Neuronal stem cell (in vitro differentiated cells): ENCODE data around the gene EEF2.
A peak's percentile ranks its signal among the peaks of the same experiment; 100 is the strongest.

Experiments used
- DNase-seq: peaks from one replicate; pipeline ENCODE4 v3.0.0-alpha.2; 2013; ENCODE audit warnings: low spot score
- H2AFZ ChIP-seq: one replicate; pipeline ENCODE4 v1.6.1; 2013; ENCODE audit warnings: mild to moderate bottlenecking, low read length, inconsistent platforms
- H2AK5ac ChIP-seq: 2 replicates; pipeline ENCODE4 v1.6.1; 2013; ENCODE audit warnings: low read depth, mild to moderate bottlenecking, inconsistent platforms, low read length, moderate library complexity, mixed read lengths
- H2BK120ac ChIP-seq: 2 replicates; pipeline ENCODE4 v1.6.1; 2013; ENCODE audit warnings: low read depth, mild to moderate bottlenecking, inconsistent platforms, low read length, moderate library complexity, mixed read lengths
- H2BK12ac ChIP-seq: one replicate; pipeline ENCODE4 v1.6.1; 2013; ENCODE audit warnings: low read length, inconsistent platforms
- H2BK15ac ChIP-seq: 2 replicates; pipeline ENCODE4 v1.6.1; 2013; ENCODE audit warnings: mild to moderate bottlenecking, low read length, inconsistent platforms, mixed read lengths
- H2BK5ac ChIP-seq: one replicate; pipeline ENCODE4 v1.6.1; 2013; ENCODE audit warnings: inconsistent platforms, mild to moderate bottlenecking, low read length, moderate library complexity
- H3K14ac ChIP-seq: one replicate; pipeline ENCODE4 v1.6.1; 2013; ENCODE audit warnings: low read length, inconsistent platforms
- H3K18ac ChIP-seq: 2 replicates; pipeline ENCODE4 v1.6.1; 2013; ENCODE audit warnings: low read length, inconsistent platforms
- H3K23ac ChIP-seq: 2 replicates; pipeline ENCODE4 v1.6.1; 2013; ENCODE audit warnings: low read depth, mild to moderate bottlenecking, mixed read lengths, low read length, inconsistent platforms; ENCODE audit not compliant: poor library complexity
- H3K27ac ChIP-seq: replicated peaks from 3 replicates; pipeline ENCODE4 v1.5.1; 2013; ENCODE audit warnings: low read length, inconsistent platforms
- H3K27me3 ChIP-seq, 3 experiments: 2 replicates each; pipeline ENCODE4 v1.6.1; 2013; ENCODE audit warnings: low read length in 3 of 3, mild to moderate bottlenecking in 2 of 3, inconsistent platforms in 1 of 3, low read depth in 1 of 3, mixed read lengths in 1 of 3, moderate library complexity in 1 of 3; ENCODE audit not compliant: control insufficient read depth in 3 of 3, insufficient read depth in 3 of 3
- H3K36me3 ChIP-seq, 2 donors: replicated peaks in 1 of 2; 2 replicates each; pipeline ENCODE4 v1.6.1; 2013; ENCODE audit warnings: low read length in 2 of 2; ENCODE audit not compliant: control insufficient read depth in 2 of 2, insufficient read depth in 2 of 2
- H3K4ac ChIP-seq: 2 replicates; pipeline ENCODE4 v1.6.1; 2013; ENCODE audit warnings: inconsistent platforms, mild to moderate bottlenecking, low read length, moderate library complexity
- H3K4me1 ChIP-seq, 2 donors: 1 replicate in 1 of 2; 2 replicates in 1 of 2; pipeline ENCODE4 v1.6.1; 2013; ENCODE audit warnings: low read length in 2 of 2, low read depth in 1 of 2; ENCODE audit not compliant: control insufficient read depth in 2 of 2, insufficient read depth in 1 of 2
- H3K4me2 ChIP-seq: one replicate; pipeline ENCODE4 v1.6.1; 2013; ENCODE audit warnings: mild to moderate bottlenecking, low read length, inconsistent platforms; ENCODE audit not compliant: insufficient read depth, poor library complexity, severe bottlenecking
- H3K4me3 ChIP-seq, 2 donors: 2 replicates each; pipeline ENCODE4 v1.5.1; 2013; ENCODE audit warnings: low read length in 2 of 2, mild to moderate bottlenecking in 2 of 2, inconsistent platforms in 1 of 2, moderate library complexity in 1 of 2
- H3K79me1 ChIP-seq: one replicate; pipeline ENCODE4 v1.6.1; 2013; ENCODE audit warnings: low read depth, mild to moderate bottlenecking, inconsistent platforms, low read length, moderate library complexity
- H3K9ac ChIP-seq: one replicate; pipeline ENCODE4 v1.6.1; 2013; ENCODE audit warnings: mild to moderate bottlenecking, low read depth, low read length, inconsistent platforms; ENCODE audit not compliant: poor library complexity
- H3K9me3 ChIP-seq, 2 donors: replicated peaks in 1 of 2; 2 replicates each; pipeline versions ENCODE3 to v1.6.1; 2013; ENCODE audit warnings: low read length in 2 of 2, mild to moderate bottlenecking in 2 of 2, inconsistent platforms in 1 of 2, low read depth in 1 of 2, mixed read lengths in 1 of 2, moderate library complexity in 1 of 2; ENCODE audit not compliant: control insufficient read depth in 2 of 2, insufficient read depth in 1 of 2
- H4K8ac ChIP-seq: one replicate; pipeline ENCODE4 v1.6.1; 2013; ENCODE audit warnings: low read depth, mild to moderate bottlenecking, inconsistent platforms, low read length, moderate library complexity
- H4K91ac ChIP-seq: one replicate; pipeline ENCODE4 v1.6.1; 2013; ENCODE audit warnings: low read length, low read depth, mild to moderate bottlenecking, inconsistent platforms; ENCODE audit not compliant: poor library complexity
- WGBS, 2 donors: extraction: QIAGEN DNeasy Blood & Tissue Kit; methylation state at CpG; one replicate each; pipeline ENCODE4 v1.1.7; 2013; ENCODE audit warnings: missing lambda C conversion rate in 2 of 2, mixed read lengths in 1 of 2; ENCODE audit not compliant: insufficient read length in 2 of 2, insufficient replicate concordance in 1 of 2; ENCODE audit errors: extremely low coverage in 2 of 2; 5-methylcytosine and 5-hydroxymethylcytosine counted together

The EEF2 gene

GRCh38 chr19:3980353-3981251, 4.7 kb downstream of the EEF2 start:
- no peak for DNase-seq

GRCh38 chr19:3979674-3980352, 5.5 kb downstream of the EEF2 start:
- Histone ChIP-seq H3K14ac (no peak overlapping the region), H4K8ac (peak overlapping the region; percentile 76), H2BK12ac (no peak overlapping the region), H2BK120ac (no peak overlapping the region), H3K27ac (no peak overlapping the region), H3K9ac (peak overlapping the region; percentile 35), H3K23ac (peak overlapping the region; percentile 25), H3K9me3 (no peaks in the 10 kb centered on the region), H2AK5ac (peak overlapping the region; percentile 53), H3K27me3 (no peaks in the 10 kb centered on the region), H3K4me2 (no peak overlapping the region), H2BK5ac (peak overlapping the region; percentile 42), H2BK15ac (no peak overlapping the region), H4K91ac (no peak overlapping the region), H3K79me1 (peaks cover 47% of the 10 kb centered on the region), H3K4me3 (no peak overlapping the region), H3K4ac (no peak overlapping the region), H3K18ac (no peak overlapping the region), H3K4me1 (peaks cover 7 to 10% of the 10 kb centered on the region in 2 donors), H2AFZ (no peak overlapping the region), H3K36me3 (peaks cover 87 to 96% of the 10 kb centered on the region in 2 donors)
- no CpG with 5 or more reads among the region's 25 CpGs for WGBS, 2 donors
- no peak for DNase-seq

More at GRCh38 chr19:3980353-3981251, 4.7 kb downstream of the EEF2 start:
- Histone ChIP-seq H3K4me1 (peaks cover 7 to 11% of the 10 kb centered on the region in 2 donors), H3K4me3 (no peak overlapping the region), H2BK15ac (no peak overlapping the region), H3K9ac (peak overlapping the region; percentile 54), H2AK5ac (no peak overlapping the region), H2BK12ac (no peak overlapping the region), H3K4me2 (no peak overlapping the region), H3K18ac (no peak overlapping the region), H3K27me3 (no peaks in the 10 kb centered on the region), H3K9me3 (no peaks in the 10 kb centered on the region), H2BK5ac (peak overlapping the region; percentile 49), H3K79me1 (peaks cover 47% of the 10 kb centered on the region), H3K14ac (no peak overlapping the region), H3K4ac (no peak overlapping the region), H3K23ac (peak overlapping the region; percentile 10), H4K8ac (peak overlapping the region; percentile 6), H3K36me3 (peaks cover 84 to 90% of the 10 kb centered on the region in 2 donors), H2BK120ac (no peak overlapping the region), H3K27ac (no peak overlapping the region), H4K91ac (no peak overlapping the region), H2AFZ (no peak overlapping the region)
- no CpG with 5 or more reads among the region's 31 CpGs for WGBS, 2 donors

- no peak for DNase-seq
- peaks cover 87 to 91% of the 10 kb centered on the region in 2 donors for H3K36me3 ChIP-seq
- no peak overlapping the region for H3K9ac ChIP-seq
Measured at GRCh38 chr19:3979289-3979673, 6.0 kb downstream of the EEF2 start.

GRCh38 chr19:3978145-3978544, 7.1 kb downstream of the EEF2 start:
- peaks cover 75 to 80% of the 10 kb centered on the region in 2 donors for H3K36me3 ChIP-seq

More at GRCh38 chr19:3979289-3979673, 6.0 kb downstream of the EEF2 start:
- H2BK5ac ChIP-seq = no peak overlapping the region
- H3K4ac ChIP-seq = no peak overlapping the region
- no peak overlapping the region for H3K4me3 ChIP-seq
- no peak overlapping the region for H2BK15ac ChIP-seq
- H3K27me3 ChIP-seq = no peaks in the 10 kb centered on the region
- peak overlapping the region; percentile 13 for H3K18ac ChIP-seq
- no peak overlapping the region for H2AK5ac ChIP-seq
- H4K91ac ChIP-seq = no peak overlapping the region
- no CpG with 5 or more reads among the region's 18 CpGs for WGBS, 2 donors
- no peaks in the 10 kb centered on the region for H3K9me3 ChIP-seq
- H2AFZ ChIP-seq = no peak overlapping the region
- H3K4me1 ChIP-seq = peaks cover 7 to 8% of the 10 kb centered on the region in 2 donors
- H3K4me2 ChIP-seq = no peak overlapping the region
- peaks cover 47% of the 10 kb centered on the region for H3K79me1 ChIP-seq
- H3K14ac ChIP-seq = no peak overlapping the region
- no peak overlapping the region for H2BK120ac ChIP-seq
- no peak overlapping the region for H2BK12ac ChIP-seq
- H4K8ac ChIP-seq = no peak overlapping the region
- peak overlapping the region; percentile 25 for H3K23ac ChIP-seq
- no peak overlapping the region for H3K27ac ChIP-seq

More at GRCh38 chr19:3978145-3978544, 7.1 kb downstream of the EEF2 start:
- no peak overlapping the region for H3K9ac ChIP-seq
- no peaks in the 10 kb centered on the region for H3K4me1 ChIP-seq
- H3K4me3 ChIP-seq = no peak overlapping the region
- H3K4ac ChIP-seq = no peak overlapping the region
- no peaks in the 10 kb centered on the region for H3K27me3 ChIP-seq
- H3K27ac ChIP-seq = no peak overlapping the region
- DNase-seq = no peak
- no peak overlapping the region for H3K23ac ChIP-seq
- WGBS, 2 donors = no CpG with 5 or more reads among the region's 19 CpGs
- H3K14ac ChIP-seq = no peak overlapping the region
- H2BK5ac ChIP-seq = no peak overlapping the region
- H3K4me2 ChIP-seq = no peak overlapping the region
- H2AFZ ChIP-seq = no peak overlapping the region
- peaks cover 40% of the 10 kb centered on the region for H3K79me1 ChIP-seq
- H3K18ac ChIP-seq = no peak overlapping the region
- no peak overlapping the region for H2BK120ac ChIP-seq
- H2BK12ac ChIP-seq = no peak overlapping the region
- no peaks in the 10 kb centered on the region for H3K9me3 ChIP-seq
- H4K91ac ChIP-seq = no peak overlapping the region
- no peak overlapping the region for H2AK5ac ChIP-seq
- no peak overlapping the region for H4K8ac ChIP-seq
- H2BK15ac ChIP-seq = no peak overlapping the region
